HepG2 (cell line): Measurements from ENCODE around the gene HTR2A. TPM values are rescaled to one million over a fixed set of nuclear protein-coding genes. Genes with fewer than 3 reads are reported as not detected.

ENCODE experiments used
- ATAC-seq: fragments of 200-7000 bp; cut with Tn5 transposase; 3 replicates; pipeline ENCODE4 v1.9.1; 2020; ENCODE audit warnings: mild to moderate bottlenecking, moderate library complexity
- BruUV-seq: library from RNA; stranded (reverse); fragments of 400-500 nt; replicated peaks from 2 replicates; lab custom pipeline; 2021; lab: Mats Ljungman, UMichigan
- CTCF ChIA-PET: fragments of 300-600 bp; formaldehyde crosslinking; extraction: SDS; loops from one replicate; lab custom pipeline; 2021; ENCODE audit warnings: low total read pairs, inconsistent platforms, low intra/inter-chr PET ratio; lab: Yijun Ruan, JAX
- POLR2A ChIA-PET: fragments of 350-600 bp; sonication (Branson Sonifier 250); formaldehyde crosslinking; loops from one replicate; lab custom pipeline; 2020; ENCODE audit warnings: antibody characterized with exemption, inconsistent platforms; lab: Yijun Ruan, JAX
- DNase-seq: peaks from one replicate; pipeline ENCODE4 v3.0.0-alpha.2; 2015; ENCODE audit warnings: low spot score
- FAIRE-seq: peaks from 3 replicates; lab custom pipeline; 2011; peaks lifted over from hg19 to GRCh38; lab: Jason Lieb, UNC
- H2AFZ ChIP-seq: one replicate; pipeline ENCODE4 v1.6.1; 2011; ENCODE audit warnings: low read length, inconsistent platforms
- H3K27ac ChIP-seq: fragments of 300-600 bp; 3 replicates; pipeline ENCODE4 v1.8.0; 2011; ENCODE audit warnings: mixed run types, mild to moderate bottlenecking, mixed read lengths, low read length, inconsistent platforms; ENCODE audit not compliant: insufficient read depth; ENCODE audit errors: extremely low read length
- H3K27me3 ChIP-seq, 2 experiments: fragments of 200-600 bp in 1 of 2; 2 replicates in 1 of 2; 3 replicates in 1 of 2; pipeline versions ENCODE4 v1.6.0 to v1.8.0; 2011; ENCODE audit warnings: low read length in 2 of 2, mild to moderate bottlenecking in 2 of 2, moderate library complexity in 2 of 2, inconsistent platforms in 1 of 2; ENCODE audit not compliant: insufficient read depth in 2 of 2, control insufficient read depth in 1 of 2
- H3K36me3 ChIP-seq, 2 experiments: fragments of 200-600 bp in 1 of 2; replicated peaks in 1 of 2; 2 replicates in 1 of 2; 3 replicates in 1 of 2; pipeline versions ENCODE4 v1.5.1 to v1.8.0; 2011; ENCODE audit warnings: low read length in 2 of 2, inconsistent platforms in 1 of 2; ENCODE audit not compliant: insufficient read depth in 2 of 2, control insufficient read depth in 1 of 2
- H3K4me1 ChIP-seq: 2 replicates; pipeline ENCODE4 v1.5.1; 2012; ENCODE audit warnings: low read length, inconsistent platforms; ENCODE audit not compliant: insufficient read depth
- H3K4me2 ChIP-seq: 2 replicates; pipeline ENCODE4 v1.6.0; 2011; ENCODE audit warnings: low read depth, low read length, inconsistent platforms
- H3K4me3 ChIP-seq, 3 experiments: fragments of 200-600 bp in 1 of 3; sonication (generic), shearing (Covaris generic) in 1 of 3; replicated peaks in 1 of 3; 2 replicates each; pipeline ENCODE4 v1.5.1; 2011 to 2016; ENCODE audit warnings: low read length in 3 of 3, inconsistent platforms in 2 of 3, low read depth in 2 of 3, mild to moderate bottlenecking in 2 of 3, control low read depth in 1 of 3, mixed read lengths in 1 of 3; ENCODE audit not compliant: insufficient read depth in 1 of 3
- H3K79me2 ChIP-seq: one replicate; pipeline ENCODE4 v1.6.1; 2011; ENCODE audit warnings: low read length, inconsistent platforms; ENCODE audit not compliant: insufficient read depth
- H3K9ac ChIP-seq: 2 replicates; pipeline ENCODE4 v1.6.0; 2011; ENCODE audit warnings: mild to moderate bottlenecking, low read depth, low read length, inconsistent platforms; ENCODE audit not compliant: insufficient read depth
- H3K9me3 ChIP-seq: 2 replicates; pipeline ENCODE4 v1.5.1; 2012; ENCODE audit warnings: mild to moderate bottlenecking, low read length
- H4K20me1 ChIP-seq: 2 replicates; pipeline ENCODE4 v1.6.0; 2011; ENCODE audit warnings: inconsistent platforms, mild to moderate bottlenecking, low read length, moderate library complexity; ENCODE audit not compliant: insufficient read depth
- ARHGAP35 ChIP-seq: sonication (generic); formaldehyde crosslinking; IDR thresholded peaks from 2 replicates; pipeline ENCODE4 v1.9.0; 2022; ENCODE audit warnings: mild to moderate bottlenecking, inconsistent platforms, moderate library complexity, missing genetic modification reagents, borderline replicate concordance
- DPF2 ChIP-seq: sonication (generic); formaldehyde crosslinking; IDR thresholded peaks from 2 replicates; pipeline ENCODE4 v1.4.0; 2020; ENCODE audit warnings: mild to moderate bottlenecking, low read depth, missing genetic modification reagents, borderline replicate concordance
- E2F2 ChIP-seq: sonication (generic); formaldehyde crosslinking; IDR thresholded peaks from 2 replicates; pipeline ENCODE4 v1.4.0; 2020; ENCODE audit warnings: missing genetic modification reagents, borderline replicate concordance
- E2F5 ChIP-seq: sonication (generic); formaldehyde crosslinking; conservative IDR thresholded peaks from 2 replicates; pipeline ENCODE4 v1.4.0; 2020; ENCODE audit warnings: missing genetic modification reagents
- HINFP ChIP-seq: sonication (generic); formaldehyde crosslinking; IDR thresholded peaks from 2 replicates; pipeline ENCODE4 v1.4.0; 2020; ENCODE audit warnings: low read depth, mild to moderate bottlenecking, missing genetic modification reagents
- HNF4G ChIP-seq, 2 experiments: sonication (generic) in 1 of 2; formaldehyde crosslinking in 1 of 2; IDR thresholded peaks; 2 replicates each; pipeline versions ENCODE4 v1.4.0 to v1.6.1; 2011 to 2020; ENCODE audit warnings: borderline replicate concordance in 2 of 2, low read depth in 2 of 2, mild to moderate bottlenecking in 2 of 2, low read length in 1 of 2, missing genetic modification reagents in 1 of 2, moderate library complexity in 1 of 2
- KLF16 ChIP-seq, 2 experiments: sonication (generic) in 1 of 2; formaldehyde crosslinking in 1 of 2; IDR thresholded peaks; 2 replicates each; pipeline versions ENCODE4 v1.6.1 to v1.8.0; 2016 to 2023; ENCODE audit warnings: missing genetic modification reagents in 2 of 2, missing compliant biosample characterization in 1 of 2
- NBN ChIP-seq: fragments of 450-650 bp; conservative IDR thresholded peaks from 2 replicates; pipeline ENCODE4 v1.6.1; 2017
- ONECUT2 ChIP-seq: sonication (generic); formaldehyde crosslinking; IDR thresholded peaks from 2 replicates; pipeline ENCODE4 v1.4.0; 2020; ENCODE audit warnings: missing genetic modification reagents
- SOX6 ChIP-seq, 2 experiments: fragments of 450-650 bp in 1 of 2; sonication (generic) in 1 of 2; formaldehyde crosslinking in 1 of 2; IDR thresholded peaks; 2 replicates each; pipeline versions ENCODE4 v1.4.0 to v1.6.1; 2017 to 2020; ENCODE audit warnings: antibody characterized with exemption in 1 of 2, mild to moderate bottlenecking in 1 of 2, missing genetic modification reagents in 1 of 2
- SRSF9 ChIP-seq: fragments of 200-400 bp; formaldehyde crosslinking; IDR thresholded peaks from 2 replicates; pipeline ENCODE4 v1.6.1; 2018; ENCODE audit warnings: borderline replicate concordance, mild to moderate bottlenecking, low read depth, low read length; ENCODE audit not compliant: insufficient read depth, poor library complexity, severe bottlenecking
- ZNF263 ChIP-seq: sonication (generic); formaldehyde crosslinking; IDR thresholded peaks from 2 replicates; pipeline ENCODE4 v1.4.0; 2020; ENCODE audit warnings: missing genetic modification reagents
- ZNF556 ChIP-seq: sonication (generic); formaldehyde crosslinking; IDR thresholded peaks from 2 replicates; pipeline ENCODE4 v1.4.0; 2020; ENCODE audit warnings: mild to moderate bottlenecking, missing genetic modification reagents, borderline replicate concordance
- ZNF691 ChIP-seq: sonication (generic); formaldehyde crosslinking; IDR thresholded peaks from 2 replicates; pipeline ENCODE4 v1.4.0; 2020; ENCODE audit warnings: missing genetic modification reagents, low read depth, mild to moderate bottlenecking, borderline replicate concordance
- ZNF784 ChIP-seq: sonication (generic); formaldehyde crosslinking; IDR thresholded peaks from 2 replicates; pipeline ENCODE4 v1.5.1; 2020; ENCODE audit warnings: missing genetic modification reagents, mild to moderate bottlenecking, borderline replicate concordance
- in situ Hi-C: cut with HindIII; loops from 2 replicates; pipeline ENCODE4 v1.10.0; 2017; ENCODE audit warnings: low pct_unique_long_range_greater_than_20kb; ENCODE audit not compliant: extremely low pct_ligation_motif_present
- intact Hi-C: fragments of 100-400 bp; cut with micrococcal nuclease; formaldehyde crosslinking; loops from one replicate; pipeline ENCODE4 v1.10.0; 2022; ENCODE audit not compliant: unreplicated experiment
- polyA plus RNA-seq, 8 experiments: library from polyadenylated mRNA; depleted of rRNA in 3 of 8; stranded (reverse) in 7 of 8; unstranded in 1 of 8; fragments of >200 nt; fragmentation: Illumina TruSeq in 4 of 8; extraction: Trizol in 4 of 8; gene quantifications; 2 replicates each; pipeline versions ENCODE4 v1.2.1 to v1.2.3, GENCODE V29; 2011 to 2016; ENCODE audit warnings: low read depth in 4 of 8, missing spikeins in 1 of 8, mixed read lengths in 1 of 8; ENCODE audit not compliant: insufficient read depth in 1 of 8
- total RNA-seq, 5 experiments: library from RNA; depleted of rRNA; stranded (reverse); fragments of >200 nt; fragmentation: Illumina TruSeq; extraction: Trizol; gene quantifications; 2 replicates each; pipeline ENCODE4 v1.2.3, GENCODE V29; 2016; ENCODE audit warnings: low read depth in 1 of 5

HTR2A gene
- total and polyA plus RNA-seq, 2 of the 13 experiments (the other 11 are each of a cell fraction or from before 2014, with no cell fraction given): not detected

- TF ChIP-seq E2F5 (CRISPR knock-in tag): no peak
Measured at GRCh38 chr13:46831588-46832194, 65.2 kb downstream of the HTR2A start (continued).

- H2AFZ ChIP-seq: no peak overlapping the region
- ChIA-PET POLR2A (no interaction called here), CTCF (no interaction called here)
- DNase-seq (no peak), FAIRE-seq (no peak), ATAC-seq (no peak)
- H3K9ac ChIP-seq: no peak overlapping the region
- no TSS peak for BruUV-seq
- no peaks in the 10 kb centered on the region for H3K79me2 ChIP-seq
- intact Hi-C loops: loop anchor here (2.0 to 5.0 kb wide), 3 partner anchors 627 to 944 kb away; no protein-coding TSS in a partner anchor
- H3K36me3 ChIP-seq: no peaks in the 10 kb centered on the region
- in situ Hi-C loops: loop anchor here (25.0 kb wide), 1 partner anchor 932 kb away; no protein-coding TSS in a partner anchor
- H3K4me1 ChIP-seq: no peaks in the 10 kb centered on the region
- H3K4me2 ChIP-seq: no peak overlapping the region
- no peaks in the 10 kb centered on the region for H3K9me3 ChIP-seq
- no peak overlapping the region for H3K4me3 ChIP-seq
- H3K27me3 ChIP-seq: no peaks in the 10 kb centered on the region
- H3K27ac ChIP-seq: no peak overlapping the region
- H4K20me1 ChIP-seq: no peaks in the 10 kb centered on the region
- TF ChIP-seq ARHGAP35 (CRISPR knock-in tag): no peak
- no peak for TF ChIP-seq KLF16 (CRISPR knock-in tag; IDR thresholded peaks at IDR 0.05)
- TF ChIP-seq DPF2: no peak
- no peak for TF ChIP-seq HNF4G (IDR thresholded peaks at IDR 0.05; ENCODE audit: borderline replicate concordance, low read depth, low read length)
- TF ChIP-seq HNF4G (CRISPR knock-in tag; IDR thresholded peaks at IDR 0.05; ENCODE audit: borderline replicate concordance, low read depth): no peak
- no peak for TF ChIP-seq SRSF9
- TF ChIP-seq SOX6 (IDR thresholded peaks at IDR 0.05): no peak
- no peak for TF ChIP-seq SOX6 (CRISPR knock-in tag; IDR thresholded peaks at IDR 0.05)
- TF ChIP-seq ZNF556 (CRISPR knock-in tag): no peak
- no peak for TF ChIP-seq ZNF691
- TF ChIP-seq ONECUT2: no peak
- no peak for TF ChIP-seq E2F2 (CRISPR knock-in tag)
- no peak for TF ChIP-seq ZNF263 (CRISPR knock-in tag)
- TF ChIP-seq HINFP (CRISPR knock-in tag): no peak
- no peak for TF ChIP-seq NBN
- no peak for TF ChIP-seq ZNF784 (CRISPR knock-in tag)
Measured at GRCh38 chr13:46830405-46831005, 66.3 kb downstream of the HTR2A start.
